H9 (cell line): ENCODE results near the gene OR51L1. TPM values are rescaled to one million over a fixed set of nuclear protein-coding genes. Genes with fewer than 3 reads are reported as not detected.

Experiments used
- DNase-seq: peaks from one replicate; pipeline ENCODE4 v3.0.0-alpha.2; 2017
- H2AFZ ChIP-seq: one replicate; pipeline ENCODE4 v1.6.1; 2013; ENCODE audit warnings: mild to moderate bottlenecking, low read length, control low read depth, moderate library complexity
- H2AK5ac ChIP-seq: 2 replicates; pipeline ENCODE4 v1.6.1; 2013; ENCODE audit warnings: low read length, control low read depth, mixed read lengths; ENCODE audit not compliant: insufficient read length
- H2BK120ac ChIP-seq: one replicate; pipeline ENCODE4 v1.6.1; 2013; ENCODE audit warnings: low read depth, mild to moderate bottlenecking, low read length, control low read depth, inconsistent platforms; ENCODE audit not compliant: poor library complexity, severe bottlenecking
- H2BK12ac ChIP-seq: 2 replicates; pipeline ENCODE4 v1.6.1; 2013; ENCODE audit warnings: low read length, control low read depth, mixed read lengths, low read depth; ENCODE audit not compliant: insufficient read length
- H2BK15ac ChIP-seq: 2 replicates; pipeline ENCODE4 v1.6.1; 2013; ENCODE audit warnings: low read depth, low read length, control low read depth
- H2BK20ac ChIP-seq: one replicate; pipeline ENCODE4 v1.6.1; 2013; ENCODE audit warnings: low read depth, mild to moderate bottlenecking, low read length, control low read depth, inconsistent platforms; ENCODE audit not compliant: poor library complexity, severe bottlenecking
- H2BK5ac ChIP-seq: 2 replicates; pipeline ENCODE4 v1.6.1; 2013; ENCODE audit warnings: low read length, control low read depth, mixed read lengths; ENCODE audit not compliant: insufficient read length
- H3K14ac ChIP-seq: 2 replicates; pipeline ENCODE4 v1.6.1; 2013; ENCODE audit warnings: low read length, control low read depth; ENCODE audit not compliant: insufficient read depth
- H3K18ac ChIP-seq: 2 replicates; pipeline ENCODE4 v1.6.1; 2013; ENCODE audit warnings: low read depth, mild to moderate bottlenecking, mixed read lengths, low read length, control low read depth; ENCODE audit not compliant: insufficient read length
- H3K23ac ChIP-seq: 2 replicates; pipeline ENCODE4 v1.6.1; 2013; ENCODE audit warnings: low read length, control low read depth, mixed read lengths, low read depth; ENCODE audit not compliant: insufficient read length
- H3K23me2 ChIP-seq: 2 replicates; pipeline ENCODE4 v1.6.1; 2013; ENCODE audit warnings: low read depth, mild to moderate bottlenecking, mixed read lengths, low read length, control low read depth; ENCODE audit not compliant: insufficient read length, poor library complexity, severe bottlenecking
- H3K27ac ChIP-seq: 2 replicates; pipeline ENCODE4 v1.5.1; 2013; ENCODE audit warnings: low read length, control low read depth, mixed read lengths, low read depth; ENCODE audit not compliant: insufficient read length
- H3K27me3 ChIP-seq: 2 replicates; pipeline ENCODE4 v1.6.1; 2013; ENCODE audit warnings: low read length, control low read depth, inconsistent platforms; ENCODE audit not compliant: insufficient read depth
- H3K4ac ChIP-seq: 2 replicates; pipeline ENCODE4 v1.6.1; 2013; ENCODE audit warnings: low read depth, mild to moderate bottlenecking, control low read depth, inconsistent platforms, low read length, moderate library complexity
- H3K4me1 ChIP-seq: 2 replicates; pipeline ENCODE4 v1.6.1; 2013; ENCODE audit warnings: low read length, control low read depth, inconsistent platforms; ENCODE audit not compliant: insufficient read depth
- H3K4me2 ChIP-seq: 2 replicates; pipeline ENCODE4 v1.6.1; 2013; ENCODE audit warnings: low read length, control low read depth, mixed read lengths; ENCODE audit not compliant: insufficient read length, insufficient read depth
- H3K56ac ChIP-seq: 2 replicates; pipeline ENCODE4 v1.6.1; 2013; ENCODE audit warnings: low read depth, mild to moderate bottlenecking, mixed read lengths, low read length, control low read depth; ENCODE audit not compliant: insufficient read length
- H3K79me1 ChIP-seq: 2 replicates; pipeline ENCODE4 v1.6.1; 2013; ENCODE audit warnings: low read depth, mild to moderate bottlenecking, moderate library complexity, low read length, control low read depth, inconsistent platforms; ENCODE audit not compliant: insufficient read depth, poor library complexity, severe bottlenecking
- H3K79me2 ChIP-seq: 2 replicates; pipeline ENCODE4 v1.6.1; 2013; ENCODE audit warnings: low read length, control low read depth, inconsistent platforms; ENCODE audit not compliant: insufficient read depth
- H3K9ac ChIP-seq: 2 replicates; pipeline ENCODE4 v1.6.1; 2013; ENCODE audit warnings: low read length, control low read depth, mixed read lengths; ENCODE audit not compliant: insufficient read length; ENCODE audit errors: extremely low read depth
- H3K9me3 ChIP-seq: one replicate; pipeline ENCODE4 v1.6.1; 2013; ENCODE audit warnings: low read depth, low read length, inconsistent platforms; ENCODE audit not compliant: control insufficient read depth
- H3T11ph ChIP-seq: one replicate; pipeline ENCODE4 v1.6.1; 2013; ENCODE audit warnings: mild to moderate bottlenecking, low read length, control low read depth, inconsistent platforms
- H4K20me1 ChIP-seq: one replicate; pipeline ENCODE4 v1.6.1; 2013; ENCODE audit not compliant: control insufficient read depth, insufficient read length, insufficient read depth
- H4K5ac ChIP-seq: 2 replicates; pipeline ENCODE4 v1.6.1; 2013; ENCODE audit warnings: low read depth, mild to moderate bottlenecking, mixed read lengths, low read length, control low read depth; ENCODE audit not compliant: insufficient read length
- H4K8ac ChIP-seq: replicated peaks from 2 replicates; pipeline ENCODE4 v1.6.1; 2013; ENCODE audit warnings: low read length, control low read depth, mixed read lengths, low read depth; ENCODE audit not compliant: insufficient read length
- H4K91ac ChIP-seq: 2 replicates; pipeline ENCODE4 v1.6.1; 2013; ENCODE audit warnings: low read depth, mild to moderate bottlenecking, moderate library complexity, mixed read lengths, low read length, control low read depth; ENCODE audit not compliant: insufficient read length
- H3K27ac Mint-ChIP-seq, 3 experiments: 2 replicates in 2 of 3; 3 replicates in 1 of 3; pipeline ENCODE4 v1.8.0; 2020 to 2021; ENCODE audit warnings: mixed read lengths in 3 of 3, mild to moderate bottlenecking in 1 of 3, moderate library complexity in 1 of 3
- H3K27me3 Mint-ChIP-seq: 2 replicates; pipeline ENCODE4 v1.8.0; 2021; ENCODE audit warnings: low read depth, mild to moderate bottlenecking, moderate library complexity, mixed read lengths
- H3K36me3 Mint-ChIP-seq, 3 experiments: 2 replicates in 2 of 3; 3 replicates in 1 of 3; pipeline ENCODE4 v1.8.0; 2020 to 2021; ENCODE audit warnings: low read depth in 3 of 3, mixed read lengths in 3 of 3; ENCODE audit not compliant: insufficient read depth in 1 of 3
- H3K4me1 Mint-ChIP-seq, 2 experiments: 2 replicates each; pipeline ENCODE4 v1.8.0; 2020; ENCODE audit warnings: mixed read lengths in 2 of 2
- H3K4me3 Mint-ChIP-seq, 2 experiments: 2 replicates in 1 of 2; 3 replicates in 1 of 2; pipeline ENCODE4 v1.8.0; 2020 to 2021; ENCODE audit warnings: mild to moderate bottlenecking in 2 of 2, mixed read lengths in 2 of 2, moderate library complexity in 1 of 2
- H3K9me3 Mint-ChIP-seq, 2 experiments: 2 replicates in 1 of 2; 3 replicates in 1 of 2; pipeline ENCODE4 v1.8.0; 2020; ENCODE audit warnings: mild to moderate bottlenecking in 2 of 2, mixed read lengths in 2 of 2, moderate library complexity in 1 of 2
- WGBS: extraction: QIAGEN DNeasy Blood & Tissue Kit; methylation state at CpG from one replicate; pipeline ENCODE4 v1.1.7; 2013; ENCODE audit warnings: missing lambda C conversion rate, low lambda C conversion rate, mixed read lengths; ENCODE audit not compliant: insufficient read length; ENCODE audit errors: extremely low coverage; 5-methylcytosine and 5-hydroxymethylcytosine counted together
- total RNA-seq: library from RNA; stranded (reverse); gene quantifications from 2 replicates; pipeline ENCODE4 v1.2.1, GENCODE V29; 2021
- TF ChIP-seq, protein P1 (sequence below): fragments of 200-600 bp; sonication (generic); conservative IDR thresholded peaks from 3 replicates; pipeline ENCODE4 v1.8.0; 2021; ENCODE audit warnings: antibody characterized with exemption, mild to moderate bottlenecking

Gene OR51L1
- total RNA-seq, 1 experiment from 2014 or later: not detected

DNA sequence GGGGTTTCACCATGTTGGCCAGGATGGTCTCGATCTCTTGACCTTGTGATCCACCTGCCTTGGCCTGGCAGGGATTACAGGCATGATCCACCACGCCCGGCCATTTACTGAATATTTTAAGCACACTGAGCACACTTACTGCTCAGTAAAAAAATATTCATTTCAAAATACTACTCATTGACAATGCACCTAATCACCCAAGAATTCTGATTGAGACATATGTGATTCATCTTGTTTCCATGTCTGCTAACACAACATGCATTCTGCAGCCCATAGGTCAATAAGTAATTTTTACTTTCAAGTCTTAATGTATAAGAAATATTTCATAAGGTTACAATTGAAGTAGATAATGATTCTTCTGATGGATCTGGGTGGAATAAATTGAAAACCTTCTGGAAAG is 47.4 kb downstream of the OR51L1 start:
- no peak overlapping the region for H3T11ph ChIP-seq
- no peak overlapping the region for H2BK20ac ChIP-seq
- no peak overlapping the region for H4K8ac ChIP-seq
- H3K23ac ChIP-seq: no peak overlapping the region
- TF ChIP-seq, protein P1, sequence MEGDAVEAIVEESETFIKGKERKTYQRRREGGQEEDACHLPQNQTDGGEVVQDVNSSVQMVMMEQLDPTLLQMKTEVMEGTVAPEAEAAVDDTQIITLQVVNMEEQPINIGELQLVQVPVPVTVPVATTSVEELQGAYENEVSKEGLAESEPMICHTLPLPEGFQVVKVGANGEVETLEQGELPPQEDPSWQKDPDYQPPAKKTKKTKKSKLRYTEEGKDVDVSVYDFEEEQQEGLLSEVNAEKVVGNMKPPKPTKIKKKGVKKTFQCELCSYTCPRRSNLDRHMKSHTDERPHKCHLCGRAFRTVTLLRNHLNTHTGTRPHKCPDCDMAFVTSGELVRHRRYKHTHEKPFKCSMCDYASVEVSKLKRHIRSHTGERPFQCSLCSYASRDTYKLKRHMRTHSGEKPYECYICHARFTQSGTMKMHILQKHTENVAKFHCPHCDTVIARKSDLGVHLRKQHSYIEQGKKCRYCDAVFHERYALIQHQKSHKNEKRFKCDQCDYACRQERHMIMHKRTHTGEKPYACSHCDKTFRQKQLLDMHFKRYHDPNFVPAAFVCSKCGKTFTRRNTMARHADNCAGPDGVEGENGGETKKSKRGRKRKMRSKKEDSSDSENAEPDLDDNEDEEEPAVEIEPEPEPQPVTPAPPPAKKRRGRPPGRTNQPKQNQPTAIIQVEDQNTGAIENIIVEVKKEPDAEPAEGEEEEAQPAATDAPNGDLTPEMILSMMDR: no peak
- H2BK120ac ChIP-seq: no peak overlapping the region
- H3K4ac ChIP-seq: no peak overlapping the region
- no peak overlapping the region for H4K91ac ChIP-seq
- H4K5ac ChIP-seq: no peak overlapping the region
- H2BK12ac ChIP-seq: no peak overlapping the region
- H2BK15ac ChIP-seq: no peak overlapping the region
- no peak overlapping the region for H3K56ac ChIP-seq
- peaks cover 3% of the 10 kb centered on the region; the same call in 1 of the 2 replicates for H3K4me1 ChIP-seq
- no peaks in the 10 kb centered on the region for H3K9me3 ChIP-seq
- Mint-ChIP-seq H3K4me1 (peaks cover 3 to 6% of the 10 kb centered on the region in 2 experiments), H3K4me3 (no peak overlapping the region), H3K9me3 (no peaks in the 10 kb centered on the region; a peak in 1 of 5 replicates), H3K36me3 (no peaks in the 10 kb centered on the region), H3K27ac (no peak overlapping the region), H3K27me3 (no peaks in the 10 kb centered on the region)
- H3K4me2 ChIP-seq: no peak overlapping the region
- H3K27me3 ChIP-seq: no peaks in the 10 kb centered on the region
- no peak overlapping the region for H3K27ac ChIP-seq
- no peaks in the 10 kb centered on the region for H3K79me1 ChIP-seq
- DNase-seq: no peak
- no peaks in the 10 kb centered on the region for H4K20me1 ChIP-seq
- no peaks in the 10 kb centered on the region for H3K79me2 ChIP-seq
- no CpG with 5 or more reads among the region's 3 CpGs for WGBS
- H2AFZ ChIP-seq: no peak overlapping the region
- H3K9ac ChIP-seq: no peak overlapping the region
- no peak overlapping the region for H3K18ac ChIP-seq
- H3K23me2 ChIP-seq: no peaks in the 10 kb centered on the region
- H2BK5ac ChIP-seq: no peak overlapping the region
- no peak overlapping the region for H3K14ac ChIP-seq
- no peak overlapping the region for H2AK5ac ChIP-seq
